ENCODE data around the gene SLC2A14. TPM values are rescaled to one million over a fixed set of nuclear protein-coding genes. Genes with fewer than 3 reads are reported as not detected.

Gene SLC2A14
- 0.06 TPM in 1 of 2 replicates, not detected in the other for total RNA-seq

DNA sequence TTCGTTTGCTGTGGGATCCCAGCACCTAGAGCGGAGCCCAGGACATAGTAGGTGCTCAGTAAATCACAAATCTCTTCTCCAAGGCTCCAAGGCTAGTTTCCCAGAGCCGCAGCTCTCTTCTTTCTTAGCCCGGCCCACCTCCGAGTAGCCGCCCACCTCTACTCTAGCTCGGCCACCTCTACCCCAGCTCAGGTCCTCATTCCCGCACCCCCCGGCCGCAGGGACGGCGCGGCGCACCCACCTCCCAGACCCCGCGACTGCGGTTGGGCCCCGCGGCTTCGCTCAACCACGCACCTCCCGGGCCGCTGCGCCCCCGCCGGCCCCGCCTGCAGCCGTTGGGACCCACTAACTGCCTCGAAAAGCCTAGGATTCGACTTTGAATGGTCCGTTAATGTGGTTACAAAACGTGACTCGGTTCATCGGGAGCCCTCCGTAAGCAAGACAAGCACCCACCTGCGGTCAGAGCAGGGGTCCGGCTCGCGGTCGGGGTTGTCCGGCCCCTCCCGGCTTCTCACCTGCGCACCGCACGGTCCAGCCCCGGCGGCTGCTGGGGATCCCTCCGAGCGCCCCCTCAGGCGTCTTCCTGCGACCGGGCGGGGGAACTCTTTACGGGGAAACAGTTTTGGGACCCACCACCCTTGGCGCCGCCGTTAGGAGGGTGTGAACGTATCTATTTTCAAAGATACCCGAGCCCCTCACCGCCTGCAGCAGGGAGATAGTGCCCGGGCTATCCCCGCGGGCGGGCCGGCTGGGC lies at the start of gene SLC2A14:
Gene SLC2A14 (minus strand): TSS at position 350 of the 754 bp plus-strand sequence. CDS start 3,035 bp downstream, outside the sequence.

GRCh38 chr12:7788884-7789528 lies 83.7 kb downstream of the SLC2A14 start, which contains the start of gene NANOG:
NANOG (plus strand) TSS chr12:7789402; CDS start chr12:7789615, 213 bp downstream.

Other genes starting within 250 kb of the SLC2A14 start
- gene APOBEC1, start 207.0 kb downstream of the SLC2A14 start, total RNA-seq = not detected in 2 replicates
- gene GDF3, start 177.1 kb downstream of the SLC2A14 start, total RNA-seq = 0.06 and 0.16 TPM in 2 replicates
- gene DPPA3, start 161.5 kb downstream of the SLC2A14 start, total RNA-seq = not detected in 2 replicates
- gene CLEC4C, start 125.5 kb downstream of the SLC2A14 start, total RNA-seq = not detected in 2 replicates
- gene NANOGNB, start 107.7 kb downstream of the SLC2A14 start, total RNA-seq = not detected in 2 replicates
- not detected in 2 replicates for gene NANOG, start 83.5 kb downstream of the SLC2A14 start, total RNA-seq
- 21.2 and 24.1 TPM in 2 replicates for gene SLC2A3, start 63.3 kb upstream of the SLC2A14 start, total RNA-seq
- gene FOXJ2, start 159.8 kb upstream of the SLC2A14 start, total RNA-seq = 3.4 and 5.7 TPM in 2 replicates
- 0.06 TPM in 1 of 2 replicates, not detected in the other for gene C3AR1, start 193.4 kb upstream of the SLC2A14 start, total RNA-seq
- gene NECAP1, start 209.4 kb upstream of the SLC2A14 start, total RNA-seq = 17.0 and 45.2 TPM in 2 replicates

All from bladder microvascular endothelial cell (primary cell).